Testis (tissue), 2 donors: Measurements from ENCODE around the gene MTHFR.

Experiments used
- POLR2A ChIP-seq: fragments of 450-650 bp; IDR thresholded peaks from one replicate; pipeline ENCODE4 v1.6.1; 2017; ENCODE audit warnings: antibody characterized with exemption, mild to moderate bottlenecking, moderate library complexity
- TF ChIP-seq, protein P1 (sequence below), 3 experiments: fragments of 450-650 bp in 2 of 3; fragments of 200-600 bp in 1 of 3; sonication (generic) in 1 of 3; IDR thresholded peaks; one replicate each; pipeline ENCODE4 v1.5.1; 2016 to 2019; ENCODE audit warnings: antibody characterized with exemption in 3 of 3, mild to moderate bottlenecking in 2 of 3, moderate library complexity in 1 of 3

DNA sequence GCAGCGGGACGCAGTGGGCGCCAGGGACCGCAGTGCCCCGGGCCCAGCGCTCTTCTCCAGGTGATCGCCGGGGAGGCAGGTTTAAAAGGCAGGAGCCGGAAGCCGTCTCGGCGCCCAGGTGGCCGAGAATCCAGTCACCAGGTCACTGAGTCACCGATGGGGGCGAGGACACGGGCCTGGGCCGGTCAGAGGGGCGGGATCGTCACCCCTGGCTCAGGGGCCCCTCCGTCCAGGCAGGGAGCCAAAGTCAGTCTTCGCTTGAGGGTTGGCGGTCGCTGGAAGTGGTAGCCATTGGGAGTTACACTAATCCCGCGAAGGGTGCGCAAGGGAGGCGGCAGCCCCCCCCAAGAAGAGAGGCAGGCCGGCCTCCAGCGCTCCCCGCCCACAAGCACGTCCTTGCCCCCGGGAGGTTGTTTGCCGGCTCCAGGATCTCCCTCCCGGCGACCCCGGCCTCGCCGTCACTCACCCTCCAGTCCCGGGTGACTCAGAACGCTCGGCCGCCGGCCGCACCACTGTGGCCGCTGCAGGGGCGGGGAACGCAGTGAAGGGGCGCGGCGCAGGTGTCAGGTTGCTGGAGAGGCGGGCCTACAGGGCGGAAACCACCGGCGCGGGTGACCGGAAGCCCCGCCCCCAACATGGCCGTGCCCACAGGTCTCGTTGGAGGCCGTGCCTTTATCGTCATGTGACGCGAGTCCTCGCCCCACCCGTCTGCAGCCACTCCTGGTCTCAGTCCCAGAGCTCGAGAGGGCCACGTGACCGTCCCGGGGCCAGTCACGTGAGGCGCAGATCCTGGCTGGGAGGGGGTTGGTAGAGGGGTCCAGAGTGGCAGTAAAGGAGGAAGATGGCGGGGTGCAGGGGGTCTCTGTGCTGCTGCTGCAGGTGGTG, at the start of gene MTHFR, which contains the start of gene CLCN6:
- peak; percentile 87 for TF ChIP-seq POLR2A
- TF ChIP-seq, protein P1, sequence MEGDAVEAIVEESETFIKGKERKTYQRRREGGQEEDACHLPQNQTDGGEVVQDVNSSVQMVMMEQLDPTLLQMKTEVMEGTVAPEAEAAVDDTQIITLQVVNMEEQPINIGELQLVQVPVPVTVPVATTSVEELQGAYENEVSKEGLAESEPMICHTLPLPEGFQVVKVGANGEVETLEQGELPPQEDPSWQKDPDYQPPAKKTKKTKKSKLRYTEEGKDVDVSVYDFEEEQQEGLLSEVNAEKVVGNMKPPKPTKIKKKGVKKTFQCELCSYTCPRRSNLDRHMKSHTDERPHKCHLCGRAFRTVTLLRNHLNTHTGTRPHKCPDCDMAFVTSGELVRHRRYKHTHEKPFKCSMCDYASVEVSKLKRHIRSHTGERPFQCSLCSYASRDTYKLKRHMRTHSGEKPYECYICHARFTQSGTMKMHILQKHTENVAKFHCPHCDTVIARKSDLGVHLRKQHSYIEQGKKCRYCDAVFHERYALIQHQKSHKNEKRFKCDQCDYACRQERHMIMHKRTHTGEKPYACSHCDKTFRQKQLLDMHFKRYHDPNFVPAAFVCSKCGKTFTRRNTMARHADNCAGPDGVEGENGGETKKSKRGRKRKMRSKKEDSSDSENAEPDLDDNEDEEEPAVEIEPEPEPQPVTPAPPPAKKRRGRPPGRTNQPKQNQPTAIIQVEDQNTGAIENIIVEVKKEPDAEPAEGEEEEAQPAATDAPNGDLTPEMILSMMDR (IDR thresholded peaks at IDR 0.05) = peak in 1 of 3 experiments; percentile 9
